GM12878 (cell line): ENCODE results near the gene SPSB3. TPM values are rescaled to one million over a fixed set of nuclear protein-coding genes. Genes with fewer than 3 reads are reported as not detected.

Experiments used
- ATAC-seq: fragments of 200-7000 bp; cut with Tn5 transposase; 3 replicates; pipeline ENCODE4 v1.9.1; 2020; ENCODE audit warnings: mild to moderate bottlenecking, moderate library complexity
- BruUV-seq: library from RNA; stranded (reverse); fragments of 400-500 nt; replicated peaks from 2 replicates; lab custom pipeline; 2021; lab: Mats Ljungman, UMichigan
- CTCF ChIA-PET: fragments of 300-600 bp; sonication (Branson Sonifier 250); formaldehyde crosslinking; extraction: SDS; loops from one replicate; lab custom pipeline; 2021; ENCODE audit warnings: inconsistent platforms; lab: Yijun Ruan, JAX
- POLR2A ChIA-PET: fragments of 350-600 bp; formaldehyde crosslinking; extraction: SDS; loops from one replicate; lab custom pipeline; 2021; ENCODE audit warnings: inconsistent platforms; lab: Charles Lee
- RAD21 ChIA-PET: fragments of 300-600 bp; sonication (Branson Sonifier 250); formaldehyde crosslinking; loops from one replicate; lab custom pipeline; 2023; ENCODE audit warnings: antibody characterized with exemption; ENCODE audit not compliant: unreplicated experiment; lab: Charles Lee
- SMC1A ChIA-PET: fragments of 300-600 bp; sonication (Branson Sonifier 250); formaldehyde crosslinking; loops from one replicate; lab custom pipeline; 2023; ENCODE audit not compliant: unreplicated experiment, uncharacterized antibody; lab: Charles Lee
- DNase-seq: peaks from one replicate; pipeline ENCODE4 v3.0.0-alpha.2; 2011; ENCODE audit warnings: low read depth, low spot score
- FAIRE-seq: peaks from 3 replicates; lab custom pipeline; 2011; peaks lifted over from hg19 to GRCh38; lab: Jason Lieb, UNC
- H2AFZ ChIP-seq: 2 replicates; pipeline ENCODE4 v1.6.0; 2011; ENCODE audit warnings: low read depth, low read length, control low read depth; ENCODE audit not compliant: control insufficient read depth
- H3K27ac ChIP-seq: 2 replicates; pipeline ENCODE4 v1.5.1; 2011; ENCODE audit warnings: control low read depth; ENCODE audit not compliant: control insufficient read depth, insufficient read depth
- H3K27me3 ChIP-seq, 2 experiments: replicated peaks in 1 of 2; 2 replicates each; pipeline versions ENCODE4 v1.6.0 to v1.6.1; 2011; ENCODE audit warnings: low read length in 1 of 2; ENCODE audit not compliant: control insufficient read depth in 2 of 2, insufficient read depth in 2 of 2
- H3K36me3 ChIP-seq, 2 experiments: 2 replicates each; pipeline ENCODE4 v1.5.1; 2011; ENCODE audit warnings: low read length in 1 of 2; ENCODE audit not compliant: control insufficient read depth in 2 of 2, insufficient read depth in 2 of 2
- H3K4me1 ChIP-seq: 2 replicates; pipeline ENCODE4 v1.6.1; 2011; ENCODE audit warnings: mild to moderate bottlenecking, low read length, moderate library complexity, mixed read lengths; ENCODE audit not compliant: control insufficient read depth, insufficient read depth
- H3K4me2 ChIP-seq: 2 replicates; pipeline ENCODE4 v1.6.0; 2011; ENCODE audit warnings: control low read depth; ENCODE audit not compliant: control insufficient read depth, insufficient read depth
- H3K4me3 ChIP-seq: fragments of 200-600 bp; sonication (generic); 2 replicates; pipeline ENCODE4 v1.5.1; 2016
- H3K79me2 ChIP-seq: 2 replicates; pipeline ENCODE4 v1.6.0; 2011; ENCODE audit warnings: low read length; ENCODE audit not compliant: control insufficient read depth, insufficient read depth
- H3K9ac ChIP-seq: 2 replicates; pipeline ENCODE4 v1.8.0; 2011; ENCODE audit warnings: low read length, control low read depth, mixed read lengths; ENCODE audit not compliant: control insufficient read depth, insufficient read depth
- H3K9me3 ChIP-seq: replicated peaks from 3 replicates; pipeline ENCODE4 v1.5.1; 2011; ENCODE audit warnings: mild to moderate bottlenecking, low read length; ENCODE audit not compliant: control insufficient read depth, insufficient read depth
- H4K20me1 ChIP-seq: 2 replicates; pipeline ENCODE4 v1.6.0; 2011; ENCODE audit not compliant: control insufficient read depth, insufficient read depth
- CBX5 ChIP-seq: sonication (generic); IDR thresholded peaks from 2 replicates; pipeline ENCODE4 v1.6.1; 2016; ENCODE audit warnings: low read depth, moderate library complexity, mild to moderate bottlenecking, inconsistent platforms
- POLR2A ChIP-seq: IDR thresholded peaks from 2 replicates; pipeline ENCODE4 v1.6.1; 2011; ENCODE audit warnings: low read depth, mild to moderate bottlenecking, low read length
- RBBP5 ChIP-seq: fragments of 200-600 bp; sonication (generic); conservative IDR thresholded peaks from 2 replicates; pipeline ENCODE4 v1.6.1; 2016
- RUNX3 ChIP-seq: IDR thresholded peaks from 2 replicates; pipeline ENCODE4 v1.6.1; 2012; ENCODE audit warnings: low read length, inconsistent platforms
- SREBF1 ChIP-seq: IDR thresholded peaks from 2 replicates; pipeline ENCODE4 v1.6.1; 2012; ENCODE audit warnings: mild to moderate bottlenecking, low read length
- SUPT20H ChIP-seq: IDR thresholded peaks from 2 replicates; pipeline ENCODE4 v1.6.1; 2011; ENCODE audit warnings: low read depth, mild to moderate bottlenecking, low read length, moderate library complexity, borderline replicate concordance; ENCODE audit not compliant: control insufficient read depth
- TBL1XR1 ChIP-seq: IDR thresholded peaks from 2 replicates; pipeline ENCODE4 v1.6.1; 2012; ENCODE audit warnings: low read depth, low read length, improper control_type of control experiment
- YBX1 ChIP-seq: fragments of 450-650 bp; IDR thresholded peaks from 2 replicates; pipeline ENCODE4 v1.6.1; 2016; ENCODE audit warnings: antibody characterized with exemption
- ZNF207 ChIP-seq: fragments of 450-650 bp; IDR thresholded peaks from 2 replicates; pipeline ENCODE4 v1.6.1; 2014; ENCODE audit warnings: antibody characterized with exemption, mild to moderate bottlenecking, borderline replicate concordance
- ZNF622 ChIP-seq: fragments of 450-650 bp; IDR thresholded peaks from 2 replicates; pipeline ENCODE4 v1.6.1; 2017; ENCODE audit warnings: mild to moderate bottlenecking, inconsistent platforms
- WGBS: methylation state at CpG from one replicate; pipeline ENCODE4 v1.1.6; 2016; ENCODE audit warnings: low lambda C conversion rate; ENCODE audit not compliant: insufficient replicate concordance, insufficient coverage; ENCODE audit errors: missing lambda C conversion rate; 5-methylcytosine and 5-hydroxymethylcytosine counted together
- in situ Hi-C: fragments of 300-500 bp; cut with MboI; formaldehyde crosslinking; loops from 9 replicates; pipeline ENCODE4 v1.14.3; 2018; ENCODE audit warnings: mixed read lengths
- intact Hi-C: fragments of 100-400 bp; cut with micrococcal nuclease; formaldehyde crosslinking; loops from one replicate; pipeline ENCODE4 v1.14.2; 2022; ENCODE audit not compliant: unreplicated experiment
- polyA plus RNA-seq, 11 experiments: library from polyadenylated mRNA; depleted of rRNA in 4 of 11; unstranded in 6 of 11; stranded (reverse) in 5 of 11; fragments of >200 nt; fragmentation: Nextera tagmentation in 4 of 11; fragmentation: Illumina TruSeq in 1 of 11; extraction: Ambion mirVana in 4 of 11; extraction: Trizol in 1 of 11; gene quantifications; 1 replicate in 1 of 11; 2 replicates in 10 of 11; pipeline versions ENCODE4 v1.2.1 to v1.2.3, GENCODE V29; 2011 to 2016; ENCODE audit warnings: inconsistent platforms in 2 of 11, missing spikeins in 2 of 11, low read depth in 1 of 11
- total RNA-seq, 4 experiments: library from RNA; depleted of rRNA in 3 of 4; stranded (reverse); fragments of >200 nt in 3 of 4; fragmentation: Illumina TruSeq in 1 of 4; extraction: Trizol in 1 of 4; gene quantifications; 2 replicates each; pipeline versions ENCODE4 v1.2.1 to v1.2.3, GENCODE V29; 2013 to 2021
- TF ChIP-seq, protein P1 (sequence below): IDR thresholded peaks from 2 replicates; pipeline ENCODE4 v1.6.1; 2012; ENCODE audit warnings: mild to moderate bottlenecking, low read depth, low read length

SPSB3 gene
- total and polyA plus RNA-seq, 10 of the 15 experiments (the other 5 are each of a cell fraction or from before 2014, with no cell fraction given): 0.31 to 26.9 (median 14.0) TPM

DNA sequence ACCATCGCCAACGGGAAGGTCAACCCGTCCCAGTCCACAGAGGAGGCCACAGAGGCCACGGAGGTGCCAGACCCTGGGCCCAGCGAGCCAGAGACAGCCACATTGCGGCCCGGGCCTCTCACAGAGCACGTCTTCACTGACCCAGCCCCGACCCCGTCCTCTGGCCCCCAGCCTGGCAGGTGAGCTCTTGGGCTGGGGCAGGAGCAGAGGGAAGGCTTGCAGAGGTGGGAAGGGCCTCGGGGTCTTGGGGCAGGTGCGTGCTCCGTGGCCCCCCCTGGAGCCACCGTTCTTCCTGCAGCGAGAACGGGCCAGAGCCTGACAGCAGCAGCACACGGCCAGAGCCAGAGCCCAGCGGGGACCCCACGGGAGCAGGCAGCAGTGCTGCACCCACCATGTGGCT is 16.1 kb downstream of the SPSB3 start:
- intact Hi-C loops: no loop called here
- no peak for DNase-seq
- Histone ChIP-seq H3K9ac (no peak overlapping the region), H3K27ac (no peak overlapping the region), H4K20me1 (no peaks in the 10 kb centered on the region)
- 98% methylated on average over 14 of the region's 19 CpGs for WGBS
- TF ChIP-seq POLR2A (peak; percentile 6; the same call in 1 of the 2 replicates), ZNF207 (no peak), RBBP5 (no peak), SUPT20H (no peak)
- TF ChIP-seq, all 136 proteins: peak for 1
- peaks cover 0 to 27% of the 10 kb centered on the region in 2 experiments; a peak in 3 of 4 replicates for H3K36me3 ChIP-seq
- peaks cover 10% of the 10 kb centered on the region for H3K79me2 ChIP-seq
- ChIA-PET SMC1A (no interaction called here), CTCF (no interaction called here), POLR2A (interaction anchor here (0.5 kb wide), 1 partner anchor 169 kb away, joined by 3 read pairs; no protein-coding TSS in a partner anchor), RAD21 (no interaction called here)
- in situ Hi-C loops: no loop called here
- no peaks in the 10 kb centered on the region for H3K27me3 ChIP-seq
- TSS peak; percentile 43 for BruUV-seq
- FAIRE-seq (no peak), ATAC-seq (no peak)
- H3K4me1 ChIP-seq: peaks cover 4% of the 10 kb centered on the region
- H3K4me3 ChIP-seq: no peak overlapping the region
- no peaks in the 10 kb centered on the region for H3K9me3 ChIP-seq
- no peak overlapping the region for H3K4me2 ChIP-seq
- H2AFZ ChIP-seq: no peak overlapping the region

DNA sequence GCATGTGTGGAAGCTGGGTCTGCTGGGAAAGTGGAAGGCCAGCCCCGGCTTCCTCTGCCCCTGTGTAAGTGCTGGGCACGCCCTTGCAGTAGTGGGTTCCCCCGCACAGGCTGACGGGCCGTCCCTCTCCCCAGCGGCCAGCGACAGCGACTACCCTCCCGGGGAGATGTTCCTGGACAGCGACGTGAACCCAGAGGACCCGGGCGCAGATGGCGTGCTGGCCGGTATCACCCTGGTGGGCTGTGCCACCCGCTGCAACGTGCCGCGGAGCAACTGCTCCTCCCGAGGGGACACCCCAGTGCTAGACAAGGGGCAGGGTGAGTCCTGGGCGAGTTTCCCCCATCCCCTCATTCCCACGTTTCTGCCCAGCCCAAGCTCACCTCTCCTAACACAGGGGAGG is 16.5 kb downstream of the SPSB3 start:
- FAIRE-seq: no peak
- BruUV-seq: no TSS peak
- Histone ChIP-seq H2AFZ (no peak overlapping the region), H3K9me3 (no peaks in the 10 kb centered on the region), H4K20me1 (no peaks in the 10 kb centered on the region), H3K36me3 (peaks cover 0 to 30% of the 10 kb centered on the region in 2 experiments; a peak in 3 of 4 replicates), H3K4me3 (no peak overlapping the region), H3K9ac (no peak overlapping the region), H3K4me1 (peaks cover 4% of the 10 kb centered on the region), H3K79me2 (peaks cover 7% of the 10 kb centered on the region), H3K4me2 (no peak overlapping the region), H3K27ac (no peak overlapping the region), H3K27me3 (no peaks in the 10 kb centered on the region)
- intact Hi-C loops: no loop called here
- RAD21 ChIA-PET: no interaction called here
- no peak for ATAC-seq
- in situ Hi-C loops: no loop called here
- no peak for DNase-seq
- SMC1A ChIA-PET: no interaction called here
- TF ChIP-seq ZNF622: no peak
- TF ChIP-seq CBX5: no peak
- TF ChIP-seq SREBF1: no peak
- TF ChIP-seq, protein P1, sequence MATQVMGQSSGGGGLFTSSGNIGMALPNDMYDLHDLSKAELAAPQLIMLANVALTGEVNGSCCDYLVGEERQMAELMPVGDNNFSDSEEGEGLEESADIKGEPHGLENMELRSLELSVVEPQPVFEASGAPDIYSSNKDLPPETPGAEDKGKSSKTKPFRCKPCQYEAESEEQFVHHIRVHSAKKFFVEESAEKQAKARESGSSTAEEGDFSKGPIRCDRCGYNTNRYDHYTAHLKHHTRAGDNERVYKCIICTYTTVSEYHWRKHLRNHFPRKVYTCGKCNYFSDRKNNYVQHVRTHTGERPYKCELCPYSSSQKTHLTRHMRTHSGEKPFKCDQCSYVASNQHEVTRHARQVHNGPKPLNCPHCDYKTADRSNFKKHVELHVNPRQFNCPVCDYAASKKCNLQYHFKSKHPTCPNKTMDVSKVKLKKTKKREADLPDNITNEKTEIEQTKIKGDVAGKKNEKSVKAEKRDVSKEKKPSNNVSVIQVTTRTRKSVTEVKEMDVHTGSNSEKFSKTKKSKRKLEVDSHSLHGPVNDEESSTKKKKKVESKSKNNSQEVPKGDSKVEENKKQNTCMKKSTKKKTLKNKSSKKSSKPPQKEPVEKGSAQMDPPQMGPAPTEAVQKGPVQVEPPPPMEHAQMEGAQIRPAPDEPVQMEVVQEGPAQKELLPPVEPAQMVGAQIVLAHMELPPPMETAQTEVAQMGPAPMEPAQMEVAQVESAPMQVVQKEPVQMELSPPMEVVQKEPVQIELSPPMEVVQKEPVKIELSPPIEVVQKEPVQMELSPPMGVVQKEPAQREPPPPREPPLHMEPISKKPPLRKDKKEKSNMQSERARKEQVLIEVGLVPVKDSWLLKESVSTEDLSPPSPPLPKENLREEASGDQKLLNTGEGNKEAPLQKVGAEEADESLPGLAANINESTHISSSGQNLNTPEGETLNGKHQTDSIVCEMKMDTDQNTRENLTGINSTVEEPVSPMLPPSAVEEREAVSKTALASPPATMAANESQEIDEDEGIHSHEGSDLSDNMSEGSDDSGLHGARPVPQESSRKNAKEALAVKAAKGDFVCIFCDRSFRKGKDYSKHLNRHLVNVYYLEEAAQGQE: no peak
- no peak for TF ChIP-seq YBX1
- no peak for TF ChIP-seq TBL1XR1
- no peak for TF ChIP-seq RUNX3
- 91% methylated on average over 21 of the region's 22 CpGs for WGBS
- CTCF ChIA-PET: no interaction called here
- POLR2A ChIA-PET: no interaction called here
